SK-MEL-5 (cell line): Measurements from ENCODE around the gene RETREG1. TPM values are rescaled to one million over a fixed set of nuclear protein-coding genes. Genes with fewer than 3 reads are reported as not detected.
A peak's percentile ranks its signal among the peaks of the same experiment; 100 is the strongest.
"Not testable (repeated sequence)": the region's sequence is repeated elsewhere in the genome, so short reads cannot be mapped to it uniquely, and the experiment has no call there.

Source experiments
- DNase-seq: peaks from one replicate; pipeline ENCODE4 v3.0.0-alpha.2; 2016; ENCODE audit warnings: low read depth, low spot score
- in situ Hi-C: cut with HindIII; loops from 2 replicates; pipeline ENCODE4 v1.10.0; 2016; ENCODE audit warnings: low sequenced_read_pairs, high pct_unique_total_duplicates, low pct_unique_long_range_greater_than_20kb
- polyA plus RNA-seq, 2 experiments: library from polyadenylated mRNA; depleted of rRNA; stranded (reverse); fragments of >200 nt; gene quantifications; 2 replicates each; pipeline ENCODE4 v1.2.3, GENCODE V29; 2015
- total RNA-seq: library from RNA; depleted of rRNA; stranded (reverse); fragments of >200 nt; shearing (Covaris generic); gene quantifications from 2 replicates; pipeline ENCODE4 v1.2.3, GENCODE V29; 2014; rRNA removed

The RETREG1 gene, protein sequence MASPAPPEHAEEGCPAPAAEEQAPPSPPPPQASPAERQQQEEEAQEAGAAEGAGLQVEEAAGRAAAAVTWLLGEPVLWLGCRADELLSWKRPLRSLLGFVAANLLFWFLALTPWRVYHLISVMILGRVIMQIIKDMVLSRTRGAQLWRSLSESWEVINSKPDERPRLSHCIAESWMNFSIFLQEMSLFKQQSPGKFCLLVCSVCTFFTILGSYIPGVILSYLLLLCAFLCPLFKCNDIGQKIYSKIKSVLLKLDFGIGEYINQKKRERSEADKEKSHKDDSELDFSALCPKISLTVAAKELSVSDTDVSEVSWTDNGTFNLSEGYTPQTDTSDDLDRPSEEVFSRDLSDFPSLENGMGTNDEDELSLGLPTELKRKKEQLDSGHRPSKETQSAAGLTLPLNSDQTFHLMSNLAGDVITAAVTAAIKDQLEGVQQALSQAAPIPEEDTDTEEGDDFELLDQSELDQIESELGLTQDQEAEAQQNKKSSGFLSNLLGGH
- total RNA-seq = 47.9 and 49.3 TPM in 2 replicates
- polyA plus RNA-seq (2015; cell fraction: cytosol; rRNA removed) = 60.4 and 73.7 TPM in 2 replicates
- polyA plus RNA-seq (2015; cell fraction: nucleus; rRNA removed) = 62.4 and 77.6 TPM in 2 replicates

DNA sequence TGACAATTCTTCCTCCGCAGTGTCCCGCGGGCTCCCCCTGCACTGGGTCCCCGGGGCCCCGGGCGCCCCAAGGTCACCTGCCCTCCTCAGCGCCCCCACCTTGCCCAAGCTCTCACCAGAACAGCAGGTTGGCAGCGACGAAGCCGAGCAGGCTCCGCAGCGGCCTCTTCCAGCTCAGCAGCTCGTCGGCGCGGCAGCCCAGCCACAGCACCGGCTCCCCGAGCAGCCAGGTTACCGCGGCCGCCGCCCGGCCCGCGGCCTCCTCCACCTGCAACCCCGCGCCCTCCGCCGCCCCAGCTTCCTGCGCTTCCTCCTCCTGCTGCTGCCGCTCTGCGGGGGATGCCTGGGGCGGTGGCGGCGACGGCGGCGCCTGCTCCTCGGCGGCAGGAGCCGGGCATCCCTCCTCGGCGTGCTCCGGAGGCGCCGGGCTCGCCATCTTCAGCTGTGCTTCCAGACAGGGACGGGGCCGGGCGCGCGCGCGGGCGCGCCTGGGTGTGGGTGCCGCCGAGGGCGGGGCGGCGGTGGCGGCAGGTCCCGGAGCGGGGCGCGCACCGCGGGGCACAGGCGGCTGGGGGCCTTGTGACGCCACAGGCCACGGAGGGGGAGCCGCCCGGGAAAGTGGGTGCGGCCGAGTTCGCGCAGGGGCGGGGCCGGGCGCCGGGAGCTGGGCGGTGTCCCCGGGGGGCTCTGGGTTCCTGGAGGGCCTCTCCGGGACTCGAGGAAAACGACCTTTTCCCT lies at the start of gene RETREG1:
RETREG1 (minus strand) TSS at position 462 of the 738 bp plus-strand sequence; CDS start at position 436, 26 bp downstream.
- in situ Hi-C loops = no loop called here
- peak; percentile 58 for DNase-seq

DNA sequence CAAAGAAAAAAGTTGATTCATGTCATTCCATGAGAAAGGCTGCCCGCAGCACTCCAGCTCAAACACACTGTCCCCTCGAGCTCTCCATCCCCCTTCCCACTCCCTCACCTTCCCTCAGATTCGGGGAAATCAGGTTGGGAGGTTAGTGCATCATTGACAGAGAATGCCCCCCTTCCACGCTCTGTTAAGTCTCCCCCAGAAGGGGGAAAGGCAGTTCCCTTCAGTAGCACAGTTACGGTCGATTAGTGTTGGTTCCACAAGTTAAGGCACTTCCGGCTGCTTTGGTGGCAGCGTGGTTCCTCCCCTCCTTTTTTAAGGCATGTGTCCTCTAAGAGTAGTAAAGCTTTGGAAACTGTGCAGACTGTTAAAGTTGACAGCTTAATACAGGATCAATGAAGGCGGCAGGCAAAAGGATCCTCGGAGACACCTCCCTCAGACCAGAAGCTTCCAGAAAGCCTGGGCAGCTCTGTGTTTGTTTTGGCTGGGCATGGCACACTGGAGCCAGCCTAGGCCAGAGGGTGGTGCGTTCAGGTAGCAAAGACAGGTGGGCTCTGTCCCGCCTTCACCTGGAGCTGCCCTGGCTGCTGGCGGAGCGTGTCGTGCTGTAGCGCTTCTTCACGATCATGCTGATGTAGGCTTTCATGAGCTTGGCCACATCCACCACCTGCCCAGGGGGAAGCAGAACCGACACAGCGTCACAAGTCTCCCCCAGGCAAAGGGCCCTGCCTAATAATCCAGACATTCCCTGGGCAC lies 49.5 kb upstream of the RETREG1 start:
- in situ Hi-C loops = loop anchor here (25.0 kb wide), 1 partner anchor 179 kb away; no protein-coding TSS in a partner anchor
- no peak for DNase-seq

DNA sequence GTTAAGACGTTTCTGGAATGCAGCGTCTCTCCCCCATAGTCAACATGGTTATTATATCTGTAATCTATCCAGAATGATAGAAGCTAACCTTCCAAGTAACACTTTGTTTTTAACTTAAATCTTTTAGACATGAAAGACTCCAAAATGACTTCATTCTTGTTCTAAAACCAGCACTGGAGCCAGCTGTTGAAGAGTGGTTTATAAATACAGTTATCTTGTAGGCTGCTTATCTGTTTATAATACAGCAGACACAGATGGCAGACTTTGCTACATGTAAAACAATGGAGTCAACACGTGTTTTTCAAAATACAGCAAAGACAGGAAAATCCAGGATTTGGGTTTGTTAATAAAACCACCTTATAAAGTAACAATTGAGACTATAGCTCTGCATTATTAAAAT lies 48.8 kb upstream of the RETREG1 start:
- DNase-seq = no peak
- in situ Hi-C loops = loop anchor here (25.0 kb wide), 1 partner anchor 178 kb away; no protein-coding TSS in a partner anchor

DNA sequence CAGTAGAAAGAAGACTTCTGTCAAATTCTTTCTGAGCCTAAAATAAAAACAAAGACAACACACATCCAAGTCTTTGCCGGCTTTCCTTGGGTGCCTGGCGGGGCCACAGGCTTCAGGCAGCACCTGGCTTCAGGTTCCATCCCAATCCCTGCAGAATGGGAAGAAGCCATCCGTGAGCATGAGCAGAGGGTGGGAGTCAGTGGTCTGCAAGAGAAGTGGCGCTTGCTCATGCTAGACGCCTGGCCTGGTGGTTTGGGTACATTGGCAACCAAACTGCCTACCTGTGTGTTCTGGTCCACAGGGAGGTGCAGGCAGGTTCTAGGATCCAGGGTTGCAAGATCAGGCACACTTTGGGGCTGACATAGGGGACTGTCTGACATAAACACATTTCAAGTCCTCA lies 47.6 kb upstream of the RETREG1 start:
- DNase-seq = no peak
- in situ Hi-C loops = loop anchor here (25.0 kb wide), 1 partner anchor 177 kb away; no protein-coding TSS in a partner anchor

DNA sequence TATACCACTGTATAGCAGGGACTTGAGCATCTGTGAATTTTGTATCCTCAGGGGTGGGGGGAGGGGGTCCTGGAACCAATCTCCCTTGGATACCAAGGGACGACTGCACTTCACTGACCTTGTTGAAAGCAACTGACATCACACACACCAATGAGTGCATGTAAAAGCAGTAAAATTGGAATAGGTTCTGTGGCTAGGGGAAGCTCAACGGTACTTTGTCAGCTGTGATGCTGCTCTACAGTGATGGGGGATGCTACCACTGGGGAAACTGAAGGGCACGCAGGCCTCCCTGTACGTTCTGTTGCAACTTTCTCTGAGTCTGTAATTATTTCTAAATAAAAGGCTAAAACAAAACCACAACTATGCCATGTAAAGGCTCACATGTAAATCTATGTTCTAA lies 47.0 kb upstream of the RETREG1 start:
- DNase-seq = no peak
- in situ Hi-C loops = loop anchor here (25.0 kb wide), 1 partner anchor 177 kb away; no protein-coding TSS in a partner anchor

DNA sequence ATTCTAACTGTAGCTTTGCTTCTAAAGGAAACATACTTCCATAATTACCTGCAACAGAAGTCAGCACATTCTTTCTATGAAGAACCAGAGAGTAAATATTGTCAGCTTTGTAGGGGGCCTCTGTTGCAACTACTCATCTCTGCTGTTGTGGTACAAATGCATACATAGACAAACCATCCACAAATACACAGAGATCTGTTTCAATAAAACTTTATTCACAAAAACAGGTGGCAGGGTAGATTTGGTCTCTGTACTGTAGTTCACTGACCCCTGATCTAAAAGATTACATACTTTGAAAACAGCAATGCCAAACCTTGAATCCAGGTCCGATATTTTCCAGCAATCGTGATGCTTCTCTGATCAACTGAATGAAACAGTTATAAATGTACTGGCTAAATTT lies 44.9 kb upstream of the RETREG1 start:
- in situ Hi-C loops = loop anchor here (25.0 kb wide), 1 partner anchor 174 kb away; no protein-coding TSS in a partner anchor
- no peak for DNase-seq

DNA sequence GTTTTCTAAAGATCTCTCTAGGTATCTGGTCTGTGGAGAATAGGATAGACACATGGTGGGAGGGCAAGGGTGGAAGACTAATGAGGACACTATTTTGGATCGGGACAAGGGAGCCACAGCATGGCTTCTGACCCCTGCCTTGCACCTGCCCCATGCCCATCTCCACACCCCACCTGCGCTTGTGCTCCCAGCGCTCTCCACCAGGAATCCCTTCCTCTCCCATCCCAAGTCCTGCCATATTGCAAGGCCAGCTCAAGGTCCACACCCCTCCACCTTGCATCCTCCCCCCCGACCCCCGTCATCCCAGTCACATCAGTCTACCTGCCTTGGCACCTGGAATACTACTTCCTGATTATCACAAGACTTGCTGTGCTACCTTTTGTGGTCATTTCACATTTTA lies 44.2 kb upstream of the RETREG1 start:
- DNase-seq = no peak
- in situ Hi-C loops = loop anchor here (25.0 kb wide), 1 partner anchor 174 kb away; no protein-coding TSS in a partner anchor

DNA sequence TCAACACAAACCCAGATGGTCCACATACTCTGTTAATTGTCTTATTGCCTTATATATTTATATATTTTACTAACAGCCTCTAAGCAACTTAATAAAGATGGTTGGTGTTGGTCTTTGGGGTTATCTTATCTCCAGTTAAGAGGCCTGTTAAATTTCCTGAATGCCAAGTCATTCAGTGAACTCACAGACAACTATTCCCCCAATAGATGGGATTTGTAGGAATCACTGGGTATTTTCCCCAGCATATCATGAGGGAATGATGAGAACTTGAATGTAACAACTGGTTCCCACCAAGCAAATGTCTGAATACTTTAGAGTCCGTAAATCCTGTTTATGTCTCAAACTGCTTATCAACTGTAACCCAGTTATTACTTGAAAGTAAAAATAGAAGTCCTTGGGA lies 42.7 kb upstream of the RETREG1 start:
- no peak for DNase-seq
- in situ Hi-C loops = loop anchor here (25.0 kb wide), 1 partner anchor 172 kb away; no protein-coding TSS in a partner anchor

DNA sequence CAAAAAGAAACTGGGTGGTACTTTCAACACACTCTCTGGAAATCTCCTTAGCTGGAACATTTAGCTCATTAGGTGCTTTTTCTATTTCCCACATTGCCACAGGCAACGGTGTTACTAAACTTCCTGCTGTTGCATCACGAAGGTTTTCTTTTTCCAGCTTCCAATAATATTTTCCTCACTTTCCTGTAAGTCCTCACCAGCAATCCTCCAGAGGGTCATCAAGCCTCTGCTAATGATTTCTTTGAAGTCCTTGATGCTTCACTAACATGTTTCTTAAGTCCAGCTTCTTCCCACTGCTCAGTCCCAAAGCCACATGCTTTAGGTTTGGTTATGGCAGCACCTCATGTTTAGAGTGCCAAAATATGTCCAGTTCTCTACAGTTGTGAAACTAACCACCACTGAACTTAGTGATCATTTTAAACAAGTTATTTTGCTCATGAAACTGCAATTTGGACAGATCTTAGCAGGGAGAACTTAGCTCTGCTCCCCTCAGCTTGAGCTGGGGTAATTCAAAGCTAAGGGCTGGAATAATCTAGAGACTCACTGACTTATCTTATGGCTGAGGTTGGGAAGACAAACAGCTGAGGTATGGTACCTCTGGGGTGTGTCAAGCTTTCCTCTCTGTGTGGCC lies 39.9 kb upstream of the RETREG1 start:
- no peak for DNase-seq
- in situ Hi-C loops = loop anchor here (25.0 kb wide), 1 partner anchor 169 kb away; no protein-coding TSS in a partner anchor

DNA sequence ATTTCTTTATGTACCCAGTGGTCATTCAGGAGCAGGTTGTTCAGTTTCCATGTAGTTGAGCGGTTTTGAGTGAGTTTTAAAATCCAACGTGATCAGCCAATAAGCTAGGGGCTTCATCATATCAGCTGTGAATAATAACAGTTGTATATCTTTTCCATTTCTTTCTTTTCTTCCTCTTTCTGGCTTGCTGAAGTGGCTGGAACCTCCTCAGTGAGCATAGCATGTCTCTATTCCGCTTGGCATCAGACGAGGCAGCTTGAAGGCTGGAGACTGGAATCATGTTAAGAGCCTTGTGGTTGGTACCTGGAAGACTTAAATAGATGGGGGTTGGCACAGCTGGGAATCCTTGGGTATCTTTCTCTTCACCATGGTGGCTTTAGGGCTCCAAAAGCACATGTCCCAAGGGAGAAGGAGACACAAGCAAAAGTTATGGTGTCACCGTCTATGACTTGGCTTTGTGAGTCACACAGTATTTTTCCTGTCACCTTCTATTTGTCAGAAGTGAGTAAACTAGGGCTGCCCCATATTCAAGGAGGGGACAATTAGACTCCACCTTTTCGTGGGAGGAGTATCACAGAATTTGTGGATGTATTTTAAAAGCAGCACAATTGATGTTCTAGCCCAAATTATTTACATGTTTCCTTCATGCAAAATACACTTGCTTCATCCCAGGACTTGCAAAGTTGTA lies 38.0 kb upstream of the RETREG1 start:
- DNase-seq = no peak
- in situ Hi-C loops = loop anchor here (25.0 kb wide), 1 partner anchor 167 kb away; no protein-coding TSS in a partner anchor

DNA sequence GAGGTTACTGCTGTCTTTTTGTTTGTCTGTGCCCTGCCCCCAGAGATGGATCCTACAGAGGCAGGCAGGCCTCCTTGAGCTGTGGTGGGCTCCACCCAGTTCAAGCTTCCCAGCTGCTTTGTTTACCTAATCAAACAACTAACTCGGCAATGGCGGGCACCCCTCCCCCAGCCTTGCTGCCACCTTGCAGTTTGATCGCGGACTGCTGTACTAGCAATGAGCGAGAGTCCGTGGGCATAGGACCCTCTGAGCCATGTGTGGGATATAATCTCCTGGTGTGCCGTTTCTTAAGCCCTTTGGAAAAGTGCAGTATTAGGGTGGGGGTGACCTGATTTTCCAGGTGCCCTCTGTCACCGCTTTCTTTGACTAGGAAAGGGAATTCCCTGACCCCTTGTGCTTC lies 31.9 kb upstream of the RETREG1 start:
- DNase-seq, in situ Hi-C loops: not testable (repeated sequence)

DNA sequence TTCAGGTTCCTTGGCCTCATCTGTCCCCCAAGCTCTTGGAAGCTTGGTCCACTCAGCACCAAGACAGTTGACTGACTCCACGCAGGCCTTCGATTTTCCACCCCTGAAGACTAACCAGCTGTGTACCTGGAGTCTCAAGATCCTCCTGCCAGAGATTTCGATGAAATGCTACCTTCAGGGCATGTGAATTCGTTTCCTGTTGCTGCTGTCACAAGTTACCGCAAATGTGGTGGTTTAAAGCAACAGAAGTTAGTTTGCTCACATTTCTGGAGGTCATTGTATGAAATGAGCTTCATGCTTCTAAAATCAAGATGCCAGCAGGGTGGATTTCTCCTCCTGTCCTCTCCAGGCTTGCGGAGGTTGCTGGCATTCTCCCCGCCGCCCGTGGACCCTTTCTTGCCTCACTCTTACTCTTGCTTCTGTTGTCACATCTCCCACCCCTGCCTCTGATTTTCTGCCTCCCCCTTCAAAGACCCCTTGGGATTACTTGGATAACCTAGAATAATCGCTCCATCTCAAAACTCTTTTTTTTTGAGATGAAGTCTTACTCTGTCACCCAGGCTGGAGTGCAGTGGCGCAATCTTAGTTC lies 27.6 kb upstream of the RETREG1 start:
- no peak for DNase-seq
- in situ Hi-C loops = no loop called here

DNA sequence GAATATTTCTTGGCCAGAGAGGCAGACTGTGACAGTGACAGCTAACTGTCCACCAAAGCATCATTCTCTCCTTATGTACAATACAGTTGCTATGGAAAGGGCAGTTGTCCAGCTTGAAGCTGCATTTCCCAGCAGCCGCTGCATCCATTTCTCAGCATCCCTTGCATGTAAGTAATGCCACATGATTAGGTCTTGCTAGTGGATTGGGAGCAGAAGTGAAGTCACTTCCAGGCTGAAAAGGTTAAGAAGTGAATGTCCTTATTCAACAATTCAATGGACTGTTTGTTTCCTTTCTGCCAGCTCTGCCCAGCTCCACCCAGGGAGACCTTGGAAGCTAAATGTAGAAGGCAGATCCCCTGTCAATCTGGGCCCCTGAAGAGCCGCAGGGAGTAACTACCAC lies 26.1 kb upstream of the RETREG1 start:
- in situ Hi-C loops = no loop called here
- peak; percentile 100 for DNase-seq

DNA sequence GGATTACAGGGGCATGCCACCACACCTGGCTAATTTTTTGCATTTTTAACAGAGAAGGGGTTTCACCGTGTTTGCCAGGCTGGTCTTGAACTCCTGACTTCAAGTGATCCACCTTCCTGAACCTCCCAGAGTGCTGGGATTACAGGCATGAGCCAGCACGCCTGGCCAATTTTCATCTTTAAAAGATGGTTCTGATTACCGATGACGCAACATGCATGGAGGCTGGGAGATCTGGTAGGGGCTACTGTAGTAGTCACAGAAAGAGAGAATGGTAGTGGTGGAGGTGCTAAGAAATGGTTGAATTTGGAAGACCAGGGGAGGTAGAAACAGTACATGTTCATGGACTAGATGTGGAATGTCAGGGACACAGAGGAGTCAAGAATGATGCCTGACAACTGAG lies 22.4 kb upstream of the RETREG1 start:
- in situ Hi-C loops = no loop called here
- no peak for DNase-seq

DNA sequence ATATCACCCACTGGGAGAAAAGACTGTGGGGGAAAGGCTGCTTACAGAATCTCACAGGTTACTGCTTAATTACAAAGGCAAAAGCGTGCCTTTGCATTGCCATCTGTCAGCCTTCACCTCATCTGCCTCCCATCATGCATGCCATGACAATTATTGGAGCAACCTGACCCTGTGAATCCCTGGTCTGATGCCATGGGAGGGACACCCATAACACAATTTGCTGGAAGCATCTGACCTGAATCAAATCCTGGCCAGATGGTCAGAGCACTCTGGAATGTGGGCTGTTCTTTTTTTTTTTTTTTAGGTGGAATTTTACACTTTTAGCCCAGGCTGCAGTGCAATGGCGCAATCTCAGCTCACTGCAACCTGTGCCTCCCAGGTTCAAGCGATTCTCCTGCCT lies 11.6 kb upstream of the RETREG1 start:
- in situ Hi-C loops = no loop called here
- DNase-seq = no peak

DNA sequence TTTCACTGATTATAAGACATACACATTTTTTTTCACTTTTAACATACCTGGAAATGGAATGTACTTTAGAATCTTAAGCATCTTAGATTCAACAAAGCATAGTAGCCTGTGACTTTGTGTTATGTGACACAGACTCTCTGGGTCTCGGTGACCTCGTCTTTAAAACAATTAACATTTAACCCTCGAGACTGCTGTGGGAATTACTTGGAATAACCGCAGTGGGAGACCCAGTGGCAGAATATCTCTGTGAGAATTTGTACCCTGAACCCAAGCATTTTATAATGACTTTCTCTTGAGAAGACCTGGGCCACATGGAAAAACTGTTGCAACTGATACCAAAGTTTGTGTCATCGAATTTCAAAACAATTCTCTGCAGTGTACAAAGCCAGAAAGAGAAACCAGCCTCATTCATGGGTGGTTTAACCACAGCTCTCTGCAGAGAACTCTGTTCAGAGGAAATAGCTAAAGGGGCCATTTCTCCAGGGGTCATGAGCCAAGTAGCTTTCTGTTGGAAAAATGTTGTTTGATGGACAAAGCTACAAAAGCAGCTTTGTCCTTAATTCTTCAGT lies 10.0 kb upstream of the RETREG1 start:
- in situ Hi-C loops = no loop called here
- peak; percentile 78 for DNase-seq
